HG03060 (cell line): Measurements from ENCODE around the gene TMUB2.
"Not testable (repeated sequence)": the region's sequence is repeated elsewhere in the genome, so short reads cannot be mapped to it uniquely, and the experiment has no call there.

Source experiments
- ATAC-seq: cut with Tn5 transposase; IDR thresholded peaks from one replicate; pipeline ENCODE4 v1.9.1; 2021; ENCODE audit warnings: low read depth, moderate number of reproducible peaks; ENCODE audit not compliant: unreplicated experiment

TMUB2 gene

GRCh38 chr17:44217738-44218343, 31.1 kb downstream of the TMUB2 start:
- ATAC-seq = no peak

DNA sequence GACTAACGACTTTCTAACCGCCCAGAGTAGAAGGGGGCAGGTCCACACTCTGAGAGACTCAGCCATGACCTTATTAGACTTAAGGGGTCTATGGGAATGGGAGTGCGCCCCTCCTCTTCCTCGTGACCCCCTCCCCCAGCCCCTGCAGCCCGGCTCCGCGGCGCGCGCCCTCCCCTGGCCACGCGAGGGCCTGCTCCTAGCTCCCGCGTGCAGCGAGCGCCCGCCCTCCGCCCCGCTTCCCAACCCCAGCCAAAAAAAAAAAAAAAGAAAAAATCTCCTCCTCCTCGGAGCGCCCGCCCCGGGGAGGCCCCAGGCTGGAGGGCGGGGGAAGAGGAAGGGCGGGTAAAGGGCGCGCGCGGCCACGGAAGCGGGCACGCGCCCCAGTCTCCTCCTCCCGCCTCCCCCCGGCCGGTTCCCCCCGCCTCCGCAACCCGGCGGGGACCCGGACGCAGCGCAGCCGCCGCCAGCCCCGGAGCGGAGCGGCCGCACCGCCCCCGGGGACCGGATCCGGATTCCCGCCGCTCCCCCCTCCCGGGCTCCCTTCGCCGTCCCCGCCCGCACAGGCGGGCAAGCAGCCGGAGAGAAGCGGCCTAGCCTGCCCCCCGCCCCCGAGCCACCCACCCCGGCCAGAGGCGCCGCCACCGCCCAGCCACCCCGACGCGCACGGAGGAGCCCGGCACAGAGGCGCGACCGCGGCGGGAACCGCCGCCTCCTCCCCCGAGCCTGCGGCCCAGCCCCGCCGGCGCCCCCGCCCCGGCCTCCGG, 31.8 kb downstream of the TMUB2 start:
- no peak for ATAC-seq

- ATAC-seq = no peak
Measured at GRCh38 chr17:44219108-44219615, 32.4 kb downstream of the TMUB2 start.

DNA sequence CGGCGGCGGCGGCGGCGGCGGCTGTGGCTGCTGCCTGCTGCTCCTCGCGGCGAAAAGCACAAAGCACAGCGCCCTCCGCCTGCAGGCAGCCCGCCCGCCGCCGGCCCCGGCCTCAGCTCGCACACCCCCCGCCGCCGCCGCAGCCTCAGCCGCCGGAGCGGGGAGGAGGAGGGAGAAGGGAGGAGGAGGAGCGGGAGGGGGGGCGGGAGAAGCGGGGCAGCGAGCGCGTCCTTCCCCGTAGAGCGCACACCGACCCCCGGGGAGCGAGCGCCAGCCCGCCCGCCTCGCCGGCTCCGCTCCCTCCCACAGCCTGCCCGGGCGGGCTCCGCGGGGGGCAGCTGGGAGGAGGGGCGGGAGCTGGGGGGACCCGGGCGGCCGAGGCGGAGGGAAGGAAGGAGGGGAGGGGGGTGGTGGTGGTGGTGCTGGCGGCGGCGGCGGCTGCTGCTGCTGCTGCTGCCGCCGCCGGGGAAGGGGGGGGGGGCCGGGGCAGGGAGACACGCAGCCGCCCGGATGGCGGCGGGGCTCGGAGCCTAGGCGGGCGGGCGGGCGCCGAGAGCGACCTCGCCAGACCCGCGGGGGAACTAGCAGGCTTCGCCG, 32.9 kb downstream of the TMUB2 start, which contains the start of gene UBTF:
TSS of gene UBTF (minus strand) at position 60 of the 597 bp plus-strand sequence. CDS start 1,446 bp downstream, outside the sequence.
- ATAC-seq = no peak

- no peak for ATAC-seq
Measured at GRCh38 chr17:44220213-44221083, 33.7 kb downstream of the TMUB2 start.

GRCh38 chr17:44221084-44221861, 34.5 kb downstream of the TMUB2 start:
- ATAC-seq = no peak

GRCh38 chr17:44221862-44222111, 35.0 kb downstream of the TMUB2 start:
- ATAC-seq = no peak

GRCh38 chr17:44222112-44222869, 35.5 kb downstream of the TMUB2 start:
- no peak for ATAC-seq

DNA sequence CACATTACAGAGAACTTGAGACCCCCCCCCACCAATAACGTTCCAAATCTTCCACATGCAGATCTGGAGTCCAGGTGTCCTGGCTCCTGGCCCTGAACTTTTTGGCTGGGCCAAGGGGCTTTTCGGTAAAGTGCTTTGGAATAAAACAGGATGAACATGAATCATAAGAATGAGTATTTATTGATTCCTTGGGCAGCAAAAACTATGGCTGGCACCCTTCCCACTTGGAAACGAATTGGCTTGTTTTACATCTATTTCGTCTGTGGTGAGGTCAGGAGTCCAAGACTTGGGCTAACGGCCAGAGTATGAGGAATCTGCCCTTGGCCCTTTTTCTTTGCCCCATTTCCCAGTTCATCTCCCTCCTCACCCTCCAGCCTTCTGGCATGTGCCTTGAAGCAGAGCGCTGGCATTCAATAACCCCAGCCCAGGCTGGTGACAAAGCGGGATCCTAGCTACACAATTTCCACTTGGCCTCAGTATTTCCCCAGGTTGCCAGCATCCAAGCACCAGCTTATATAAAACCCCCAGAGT, 36.8 kb downstream of the TMUB2 start:
- ATAC-seq = no peak

DNA sequence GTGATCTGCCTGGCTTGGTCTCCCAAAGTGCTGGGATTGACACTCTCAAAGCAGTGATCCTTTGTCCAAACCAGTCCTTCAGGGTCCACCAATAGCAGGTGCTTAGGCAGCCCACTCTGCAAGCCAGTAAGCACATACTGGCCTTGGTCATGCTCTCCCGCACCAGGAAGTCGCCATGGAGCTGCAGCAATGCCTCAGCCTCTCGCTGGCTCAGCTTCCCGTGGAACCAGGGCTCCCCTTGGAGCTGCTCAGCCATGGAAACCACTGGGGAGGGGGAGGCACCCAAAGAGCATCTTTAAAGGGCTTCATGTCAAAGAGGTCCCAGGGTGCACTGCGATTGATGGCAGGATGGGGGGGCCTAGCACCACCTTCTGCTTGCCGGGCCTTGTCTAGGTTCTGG, 42.3 kb downstream of the TMUB2 start:
- no peak for ATAC-seq

DNA sequence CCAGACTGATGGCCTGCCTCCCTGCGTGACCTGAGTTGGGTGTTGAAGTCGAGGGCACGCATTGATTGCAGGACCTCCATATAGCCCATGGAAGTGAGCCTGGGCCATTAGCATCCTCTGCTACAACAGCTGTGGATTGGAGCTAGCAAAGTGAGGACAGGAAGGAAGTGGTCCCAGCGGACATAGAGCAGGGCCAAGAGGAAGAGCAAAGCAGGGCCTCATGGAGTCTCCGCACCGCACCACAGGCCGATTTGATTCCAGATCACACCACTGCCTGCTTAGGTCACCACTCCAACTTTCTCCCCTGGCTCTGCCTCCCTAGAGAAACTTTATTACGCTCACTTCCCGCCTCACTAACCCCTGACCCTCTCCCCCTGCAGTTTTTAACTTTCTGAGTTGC, 43.4 kb downstream of the TMUB2 start:
- ATAC-seq = no peak

- ATAC-seq = no peak
Measured at GRCh38 chr17:44232061-44232460, 45.3 kb downstream of the TMUB2 start.

- no peak for ATAC-seq
Measured at GRCh38 chr17:44233582-44233981, 46.8 kb downstream of the TMUB2 start.

- ATAC-seq = no peak
Measured at GRCh38 chr17:44235583-44235936, 48.8 kb downstream of the TMUB2 start.

- ATAC-seq = no peak
Measured at GRCh38 chr17:44236444-44236991, 49.7 kb downstream of the TMUB2 start.

GRCh38 chr17:44237886-44238285, 51.1 kb downstream of the TMUB2 start:
- not testable (repeated sequence) for ATAC-seq

GRCh38 chr17:44241106-44241624, 54.4 kb downstream of the TMUB2 start:
- ATAC-seq = no peak
